Adrenal gland (tissue), 5 donors: ENCODE measurements around the gene ZBTB7C.

Experiments used
- CTCF ChIP-seq, 6 experiments: fragments of 450-650 bp in 4 of 6; fragments of 200-600 bp in 2 of 6; sonication (generic) in 1 of 6; IDR thresholded peaks; 1 replicate in 5 of 6; 2 replicates in 1 of 6; pipeline versions ENCODE4 v1.5.1 to v1.8.0; 2016 to 2021; ENCODE audit warnings: antibody characterized with exemption in 6 of 6, mild to moderate bottlenecking in 2 of 6, moderate library complexity in 1 of 6
- POLR2A ChIP-seq, 2 donors: fragments of 450-650 bp; IDR thresholded peaks; one replicate each; pipeline ENCODE4 v1.6.1; 2017; ENCODE audit warnings: antibody characterized with exemption in 2 of 2, mild to moderate bottlenecking in 2 of 2, moderate library complexity in 1 of 2
- donor health status: DM: no; HTN: no; CAD: no.

GRCh38 chr18:48061781-48062570 is 347.2 kb downstream of the ZBTB7C start:
- TF ChIP-seq POLR2A (IDR thresholded peaks at IDR 0.05) (no peak), CTCF (IDR thresholded peaks at IDR 0.05) (no peak)
